ENCODE measurements around the gene ADK.
"Not testable (repeated sequence)": the region's sequence is repeated elsewhere in the genome, so short reads cannot be mapped to it uniquely, and the experiment has no call there.

Gene ADK

DNA sequence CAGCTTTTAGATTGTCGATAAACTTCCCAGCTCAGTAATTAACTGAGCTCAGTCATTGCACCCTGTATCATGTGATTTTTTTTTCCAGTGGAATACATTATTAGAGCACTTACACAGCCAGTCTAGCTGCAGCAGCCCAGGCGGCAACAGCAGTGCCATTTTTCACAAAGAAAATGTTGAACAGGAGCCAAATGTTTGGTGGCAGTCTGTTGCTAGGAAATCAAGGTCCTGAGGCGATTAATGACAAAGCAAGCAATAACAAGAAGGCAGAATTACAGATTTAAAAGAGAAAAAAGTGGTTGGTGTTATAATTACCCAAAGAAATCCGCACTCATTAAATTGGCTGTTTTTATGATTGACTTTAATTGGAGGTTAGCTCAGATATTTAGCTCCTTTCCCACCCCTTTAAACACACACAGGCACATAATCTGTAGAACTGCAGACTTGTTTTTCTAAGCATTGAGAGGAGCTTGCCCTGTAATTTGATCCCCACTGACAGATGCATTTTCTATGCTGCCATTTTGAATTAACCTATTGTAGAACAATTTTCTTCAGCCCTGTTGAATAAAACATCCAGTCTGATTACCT lies 267.4 kb downstream of the ADK start:
- no peak for DNase-seq (ENCODE audit: low read depth in 3 of 3, low spot score in 1 of 3)

DNA sequence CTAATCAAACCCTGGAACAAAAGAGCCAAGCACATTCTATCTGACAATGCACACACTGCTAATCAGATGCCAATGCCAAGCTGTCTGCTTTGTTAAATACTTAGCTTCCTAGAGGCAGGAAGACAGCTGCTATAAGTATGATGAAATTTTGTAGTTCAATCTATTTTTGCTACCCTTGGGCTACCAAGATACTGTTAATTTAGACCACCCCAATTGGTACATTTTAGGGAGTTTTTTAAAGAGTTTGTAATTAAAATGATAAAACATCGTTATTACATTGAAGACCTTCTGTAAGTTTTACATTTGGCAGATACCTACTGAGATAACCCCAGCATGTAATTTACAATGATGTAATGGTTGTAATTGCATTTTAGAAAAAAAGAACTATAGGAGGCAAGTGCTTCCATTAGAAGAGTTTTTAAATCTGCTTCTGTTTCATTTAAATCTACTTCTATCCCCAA lies 268.5 kb downstream of the ADK start:
- DNase-seq (ENCODE audit: low read depth in 3 of 3, low spot score in 1 of 3) = no peak

- DNase-seq (ENCODE audit: low read depth in 3 of 3, low spot score in 1 of 3) = peak in 1 of 3 donors; percentile 5
Observed at GRCh38 chr10:74419958-74420375, 268.9 kb downstream of the ADK start.

DNA sequence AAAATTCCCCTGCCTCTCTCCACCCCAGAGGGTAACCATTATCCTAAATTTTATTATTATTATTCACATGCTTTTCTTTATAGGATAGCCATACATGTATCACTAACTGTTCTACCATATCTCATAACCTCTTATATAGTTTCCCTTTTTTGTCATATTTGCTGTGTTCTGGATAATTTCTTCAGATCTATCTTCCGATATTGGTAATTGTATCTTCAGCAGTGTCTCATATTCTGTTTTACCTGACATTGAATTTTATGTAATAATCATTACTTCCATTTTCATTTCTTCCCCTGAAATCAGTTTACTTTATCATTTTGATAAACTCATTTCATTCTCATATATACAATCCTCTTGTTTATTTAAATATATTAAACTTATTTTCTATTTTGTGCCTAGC lies 273.5 kb downstream of the ADK start:
- no peak for DNase-seq (ENCODE audit: low read depth in 3 of 3, low spot score in 1 of 3)

DNA sequence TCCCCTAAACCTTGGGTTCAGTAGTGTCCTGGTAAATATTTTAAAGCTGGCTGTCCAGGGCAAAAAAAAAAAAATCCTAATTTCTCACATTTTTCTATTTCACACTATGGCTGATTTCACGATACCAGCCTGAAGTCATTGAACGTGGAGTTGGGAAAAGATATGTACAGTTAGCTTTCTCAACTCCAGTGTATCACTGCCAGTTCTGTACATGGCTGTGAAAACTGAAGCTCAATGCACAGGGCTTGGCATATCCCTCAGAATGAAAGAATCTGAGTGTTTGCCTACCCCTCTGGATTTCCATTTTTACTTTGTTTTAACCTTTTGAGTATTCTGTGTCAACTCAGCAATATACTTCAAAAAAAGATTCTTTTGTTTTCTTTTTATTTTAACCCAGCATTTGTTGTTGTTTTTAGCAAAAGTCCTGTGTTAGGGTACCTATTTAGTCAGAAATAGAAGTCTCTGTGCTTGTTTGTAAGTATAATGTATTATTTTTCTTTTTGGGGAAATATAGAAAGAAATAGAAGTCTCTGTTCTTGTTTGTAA lies 274.5 kb downstream of the ADK start:
- DNase-seq (ENCODE audit: low read depth in 3 of 3, low spot score in 1 of 3) = no peak

DNA sequence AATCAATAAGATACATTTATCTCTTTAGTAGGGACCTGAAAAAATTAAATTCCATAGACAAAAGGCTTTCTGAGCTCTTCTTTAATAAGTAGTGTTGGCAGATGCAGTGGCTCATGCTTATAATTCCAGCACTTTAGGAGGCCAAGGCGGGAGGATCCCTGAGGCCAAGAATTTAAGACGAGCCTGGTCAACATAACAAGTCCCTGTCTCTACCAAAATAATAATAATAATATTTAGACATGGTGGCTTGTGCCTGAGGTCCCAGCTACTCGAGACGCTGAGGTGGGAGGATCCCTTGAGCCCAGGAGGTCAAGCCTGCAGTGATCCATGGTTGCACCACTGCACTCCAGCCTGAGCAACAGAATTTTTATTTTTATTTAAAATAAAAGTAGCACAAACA lies 280.8 kb downstream of the ADK start:
- no peak for DNase-seq (ENCODE audit: low read depth in 3 of 3, low spot score in 1 of 3)

GRCh38 chr10:74432841-74433594 lies 282.0 kb downstream of the ADK start:
- DNase-seq (ENCODE audit: low read depth in 3 of 3, low spot score in 1 of 3) = no peak

DNA sequence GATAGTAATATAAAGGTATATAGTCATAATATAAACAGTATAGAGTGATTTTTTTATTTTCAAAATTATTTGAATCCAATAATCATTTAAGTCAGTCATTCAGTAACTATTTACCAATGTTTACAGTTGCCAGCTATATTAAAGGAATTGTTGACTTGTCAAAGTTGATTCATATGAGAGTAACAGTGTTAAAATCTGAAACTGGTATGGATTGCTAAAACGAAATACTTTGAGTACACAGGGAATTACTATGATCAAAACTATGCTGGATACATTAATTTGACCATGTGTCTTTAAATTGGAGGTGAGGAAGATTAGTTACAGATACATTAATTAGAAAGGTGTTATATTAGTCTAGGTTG lies 282.6 kb downstream of the ADK start:
- no peak for DNase-seq (ENCODE audit: low read depth in 3 of 3, low spot score in 1 of 3)

- no peak for DNase-seq (ENCODE audit: low read depth in 3 of 3, low spot score in 1 of 3)
Observed at GRCh38 chr10:74433993-74434392, 283.0 kb downstream of the ADK start.

DNA sequence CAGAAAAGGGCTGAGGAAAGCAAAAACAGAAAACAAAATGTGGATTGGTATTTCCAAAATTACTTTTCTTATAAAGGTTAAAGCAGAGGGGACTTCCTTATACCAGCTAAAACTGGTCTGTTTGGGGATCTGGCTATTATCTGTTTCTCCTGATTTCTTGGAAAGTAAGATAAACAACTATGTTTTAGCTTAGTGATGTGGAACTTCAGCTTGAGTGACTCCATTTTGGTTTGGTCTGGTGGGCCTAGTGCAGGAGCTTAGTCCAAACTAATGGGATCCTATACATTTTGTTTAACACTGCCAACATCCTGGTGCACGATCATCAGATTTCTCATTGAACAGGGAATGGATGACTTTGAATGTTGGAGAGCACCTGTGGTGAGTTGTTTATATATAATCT lies 283.5 kb downstream of the ADK start:
- DNase-seq (ENCODE audit: low read depth in 3 of 3, low spot score in 1 of 3) = no peak

DNA sequence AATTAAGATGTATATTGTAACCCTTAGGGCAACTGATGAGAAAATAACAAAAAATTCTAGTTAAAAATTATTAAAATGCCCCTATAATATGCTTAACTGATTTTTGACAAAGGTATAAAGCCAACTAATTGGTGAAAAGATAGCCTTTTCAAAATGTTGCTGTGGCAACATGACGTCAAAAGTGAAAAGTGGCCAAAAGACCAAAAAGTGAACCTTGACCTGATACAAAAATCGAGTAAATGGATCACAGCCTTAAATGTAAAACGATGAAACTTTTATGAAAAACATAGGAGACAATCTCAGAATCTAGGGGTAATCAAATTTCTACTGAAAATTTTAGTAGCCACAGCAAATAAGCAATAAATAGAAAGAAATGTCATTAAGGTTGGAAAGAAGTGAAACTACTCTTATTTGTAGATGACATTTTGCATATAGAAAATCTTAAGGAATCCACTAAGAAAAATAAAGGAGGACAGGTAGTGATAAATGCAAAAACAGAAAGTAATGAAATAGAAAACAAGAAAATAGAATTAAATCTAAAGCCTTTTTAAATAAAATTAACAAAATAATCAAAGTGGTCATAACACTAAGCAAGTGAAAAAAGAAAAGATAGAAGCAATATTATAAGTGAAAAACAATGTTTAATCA lies 285.6 kb downstream of the ADK start:
- no peak for DNase-seq (ENCODE audit: low read depth in 3 of 3, low spot score in 1 of 3)

DNA sequence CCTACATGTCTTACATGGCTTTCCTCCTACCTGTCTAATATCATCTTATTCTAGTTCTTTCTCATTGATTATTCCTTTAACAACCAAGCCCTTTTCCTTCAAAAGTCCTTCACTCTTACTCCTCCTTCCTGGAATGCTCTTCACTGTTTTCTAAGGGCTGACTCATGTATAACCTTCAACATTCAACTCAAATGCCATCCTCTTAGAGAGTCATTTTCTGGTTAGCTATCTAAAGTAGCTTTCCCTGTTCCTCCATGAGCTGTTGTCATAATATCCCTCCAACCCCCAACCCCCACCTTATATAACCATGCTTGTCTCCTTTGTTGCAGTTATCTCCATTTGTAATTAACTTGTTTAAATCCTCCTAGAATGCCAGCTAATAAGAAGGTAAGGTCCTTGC lies 286.8 kb downstream of the ADK start:
- DNase-seq (ENCODE audit: low read depth in 3 of 3, low spot score in 1 of 3) = no peak

DNA sequence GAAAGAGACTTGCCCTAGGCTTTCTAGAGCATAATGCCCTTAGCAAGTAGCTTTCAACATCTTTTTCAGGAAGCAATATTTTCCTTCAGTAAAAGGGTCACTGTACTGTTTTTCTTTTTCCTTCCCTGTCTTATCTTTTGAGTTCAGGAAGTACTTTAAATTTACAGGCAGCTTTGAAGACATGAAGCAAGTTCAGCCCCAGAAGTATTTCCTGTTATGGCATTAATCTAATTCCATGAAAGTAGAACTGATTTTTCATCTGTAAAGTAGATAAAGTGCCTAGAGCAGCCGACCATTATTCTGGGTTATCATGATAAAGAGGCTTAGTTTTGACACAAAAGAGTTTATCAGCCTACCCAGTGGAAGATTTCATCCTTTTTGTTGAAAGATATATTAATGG lies 288.2 kb downstream of the ADK start:
- no peak for DNase-seq (ENCODE audit: low read depth in 3 of 3, low spot score in 1 of 3)

DNA sequence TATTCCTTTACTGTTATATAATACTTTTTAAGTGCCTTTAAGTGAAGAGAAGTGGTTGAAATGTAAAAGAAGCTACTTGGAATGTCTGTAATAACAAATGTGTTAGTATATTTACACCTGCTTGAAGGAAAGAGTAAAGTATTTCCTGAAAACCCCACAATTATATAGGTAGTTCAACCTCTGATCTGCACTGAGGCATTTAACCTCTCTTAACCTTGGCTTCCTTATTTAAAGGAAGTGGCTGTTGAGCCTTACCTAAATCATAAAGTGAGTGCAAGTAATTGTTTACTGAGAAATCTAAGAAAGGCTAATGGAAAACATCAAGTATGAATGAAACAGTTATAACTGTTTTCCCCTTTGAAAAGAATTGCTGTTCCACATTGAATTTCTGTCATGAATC lies 294.5 kb downstream of the ADK start:
- no peak for DNase-seq (ENCODE audit: low read depth in 3 of 3, low spot score in 1 of 3)

DNA sequence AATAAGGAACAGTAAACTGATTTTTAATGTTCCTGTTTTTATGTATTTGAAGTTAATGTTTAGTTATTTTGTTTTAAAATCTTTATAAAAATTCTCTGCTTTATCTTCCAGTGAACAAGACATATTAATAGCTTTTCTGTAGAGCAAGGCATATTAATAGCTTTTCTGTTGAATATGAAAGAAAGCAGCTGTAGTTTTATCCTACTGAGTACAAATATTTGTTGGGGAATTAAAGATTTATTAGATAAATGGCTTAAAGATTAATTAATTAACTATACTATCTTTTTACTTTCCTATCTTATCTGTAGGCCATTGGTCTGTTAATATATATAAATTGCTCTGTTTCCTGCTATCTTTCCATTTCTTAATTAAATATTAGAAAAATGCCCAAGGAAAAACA lies 299.6 kb downstream of the ADK start:
- DNase-seq (ENCODE audit: low read depth in 3 of 3, low spot score in 1 of 3) = no peak

- DNase-seq (ENCODE audit: low read depth in 3 of 3, low spot score in 1 of 3) = no peak
Observed at GRCh38 chr10:74451127-74451829, 300.3 kb downstream of the ADK start.

GRCh38 chr10:74453169-74453568 lies 302.1 kb downstream of the ADK start:
- DNase-seq (ENCODE audit: low read depth in 3 of 3, low spot score in 1 of 3) = no peak

GRCh38 chr10:74457478-74457877 lies 306.5 kb downstream of the ADK start:
- not testable (repeated sequence) for DNase-seq (ENCODE audit: low read depth in 3 of 3, low spot score in 1 of 3)

DNA sequence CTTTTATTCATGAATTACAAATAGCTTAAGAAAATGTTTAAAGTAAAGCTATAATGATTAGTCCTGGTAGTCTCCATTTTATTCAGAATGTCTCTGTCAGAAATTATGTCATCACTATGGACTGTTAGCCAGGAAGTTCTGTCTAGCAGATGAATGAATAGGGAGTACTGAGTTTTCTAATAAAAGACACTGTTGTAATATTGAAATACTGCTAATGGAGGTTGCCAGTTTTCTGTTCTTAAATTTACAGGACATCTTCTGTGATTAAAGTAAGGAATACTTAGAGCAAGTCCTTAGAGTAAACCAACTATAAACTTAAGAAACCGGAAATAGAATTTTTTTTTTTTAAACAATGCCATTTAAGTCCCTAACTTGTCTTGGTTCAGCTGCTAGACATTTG lies 309.8 kb downstream of the ADK start:
- no peak for DNase-seq (ENCODE audit: low read depth in 3 of 3, low spot score in 1 of 3)

- DNase-seq (ENCODE audit: low read depth in 3 of 3, low spot score in 1 of 3) = no peak
Observed at GRCh38 chr10:74474022-74474713, 323.1 kb downstream of the ADK start.

- not testable (repeated sequence) for DNase-seq (ENCODE audit: low read depth in 3 of 3, low spot score in 1 of 3)
Observed at GRCh38 chr10:74476162-74476706, 325.2 kb downstream of the ADK start.

Data from stimulated activated CD4-positive, alpha-beta T cell treated with anti-CD3 and anti-CD28 coated beads, TNF-alpha, amount 100 ng/mL, for 1 hour (primary cell).